Endothelial cell of umbilical vein (primary cell): Measurements from ENCODE around the gene EFNA5.

ENCODE experiments used
- CTCF ChIP-seq, 2 donors: IDR thresholded peaks; 1 replicate in 1 of 2; 2 replicates in 1 of 2; pipeline ENCODE4 v1.5.1; 2011; ENCODE audit warnings: low read length in 2 of 2, mild to moderate bottlenecking in 2 of 2, moderate library complexity in 2 of 2, control low read depth in 1 of 2, inconsistent platforms in 1 of 2, low read depth in 1 of 2; ENCODE audit not compliant: insufficient read depth in 1 of 2; ENCODE audit errors: extremely low read depth in 1 of 2
- EZH2 ChIP-seq: IDR thresholded peaks from 2 replicates; pipeline ENCODE4 v1.6.1; 2012; ENCODE audit warnings: borderline replicate concordance, low read depth, mild to moderate bottlenecking, moderate library complexity, low read length, inconsistent platforms; ENCODE audit not compliant: severe bottlenecking
- FOS ChIP-seq: IDR thresholded peaks from 2 replicates; pipeline ENCODE4 v1.6.1; 2011; ENCODE audit warnings: mild to moderate bottlenecking, low read length, moderate library complexity, borderline replicate concordance; ENCODE audit not compliant: insufficient read depth
- GATA2 ChIP-seq: IDR thresholded peaks from 2 replicates; pipeline ENCODE4 v1.7.0; 2011; ENCODE audit warnings: low read depth, mild to moderate bottlenecking, moderate library complexity, mixed read lengths, low read length; ENCODE audit not compliant: insufficient read length, insufficient read depth
- POLR2A ChIP-seq: IDR thresholded peaks from 2 replicates; pipeline ENCODE4 v1.6.1; 2012; ENCODE audit warnings: low read depth, mild to moderate bottlenecking, control low read depth, low read length

DNA sequence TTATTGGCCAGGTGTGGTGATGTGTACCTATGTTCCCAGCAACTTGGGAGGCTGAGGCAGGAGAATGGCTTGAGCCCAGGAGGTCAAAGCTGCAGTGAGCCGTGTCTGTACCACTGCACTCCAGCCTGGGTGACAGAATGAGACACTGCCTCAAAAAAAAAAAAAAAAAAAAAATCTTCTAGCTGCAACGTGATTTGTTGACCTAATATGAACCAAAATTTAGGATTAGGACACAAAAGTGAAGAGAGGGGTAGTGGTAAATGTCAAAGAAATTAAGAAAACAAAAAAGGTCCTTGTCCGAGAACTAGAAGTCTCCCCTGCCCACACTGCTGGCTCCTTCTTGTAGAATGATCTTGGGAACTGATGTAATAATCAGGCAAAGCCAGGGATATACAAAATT is 272.0 kb downstream of the EFNA5 start:
- no peak for TF ChIP-seq CTCF (IDR thresholded peaks at IDR 0.05; ENCODE audit: extremely low read depth in 1 of 2, insufficient read depth in 1 of 2, low read depth in 1 of 2, low read length in 2 of 2)
- no peak for TF ChIP-seq POLR2A
- no peak for TF ChIP-seq GATA2
- TF ChIP-seq EZH2: no peak
- no peak for TF ChIP-seq FOS
